Liver (tissue), 9 donors: ENCODE results near the gene COL6A2. TPM values are rescaled to one million over a fixed set of nuclear protein-coding genes. Genes with fewer than 3 reads are reported as not detected.
"Not testable (repeated sequence)": the region's sequence is repeated elsewhere in the genome, so short reads cannot be mapped to it uniquely, and the experiment has no call there.

ENCODE experiments used
- DNase-seq: peaks from one replicate; pipeline ENCODE4 v3.0.0-alpha.2; 2017; ENCODE audit warnings: low spot score
- H3K27ac ChIP-seq, 2 donors: one replicate each; pipeline ENCODE4 v1.7.0; 2013; ENCODE audit warnings: inconsistent platforms in 2 of 2, low read length in 2 of 2, control low read depth in 1 of 2, low read depth in 1 of 2, mild to moderate bottlenecking in 1 of 2
- H3K27me3 ChIP-seq, 4 donors: one replicate each; pipeline versions ENCODE4 v1.6.1 to v1.7.0; 2013; ENCODE audit warnings: low read length in 3 of 4, inconsistent platforms in 1 of 4, mild to moderate bottlenecking in 1 of 4, moderate library complexity in 1 of 4; ENCODE audit not compliant: control insufficient read depth in 4 of 4, insufficient read depth in 4 of 4
- H3K36me3 ChIP-seq, 4 donors: one replicate each; pipeline versions ENCODE4 v1.6.1 to v1.7.0; 2013; ENCODE audit warnings: low read length in 3 of 4, mild to moderate bottlenecking in 3 of 4, low read depth in 1 of 4, moderate library complexity in 1 of 4; ENCODE audit not compliant: control insufficient read depth in 4 of 4, insufficient read depth in 3 of 4
- H3K4me1 ChIP-seq, 4 donors: one replicate each; pipeline versions ENCODE4 v1.6.1 to v1.7.0; 2013; ENCODE audit warnings: low read length in 3 of 4, mild to moderate bottlenecking in 3 of 4, moderate library complexity in 1 of 4; ENCODE audit not compliant: control insufficient read depth in 4 of 4, insufficient read depth in 4 of 4
- H3K4me3 ChIP-seq, 3 donors: one replicate each; pipeline versions ENCODE4 v1.6.1 to v1.7.0; 2013; ENCODE audit warnings: low read length in 3 of 3, control low read depth in 1 of 3, low read depth in 1 of 3, mild to moderate bottlenecking in 1 of 3
- H3K9ac ChIP-seq, 2 donors: one replicate each; pipeline ENCODE4 v1.7.0; 2013; ENCODE audit warnings: low read length in 2 of 2, mild to moderate bottlenecking in 2 of 2, moderate library complexity in 2 of 2, control low read depth in 1 of 2, low read depth in 1 of 2
- H3K9me3 ChIP-seq, 4 donors: one replicate each; pipeline versions ENCODE4 v1.6.1 to v1.7.0; 2013; ENCODE audit warnings: low read length in 3 of 4; ENCODE audit not compliant: control insufficient read depth in 4 of 4
- EGR1 ChIP-seq, 2 donors: IDR thresholded peaks; 2 replicates each; pipeline ENCODE4 v1.6.1; 2016 to 2018; ENCODE audit warnings: antibody characterized with exemption in 2 of 2, low read depth in 2 of 2
- FOXA1 ChIP-seq: IDR thresholded peaks from 2 replicates; pipeline ENCODE4 v1.6.1; 2016; ENCODE audit warnings: antibody characterized with exemption
- FOXA2 ChIP-seq: IDR thresholded peaks from 2 replicates; pipeline ENCODE4 v1.6.1; 2016; ENCODE audit warnings: antibody characterized with exemption
- HNF4G ChIP-seq: IDR thresholded peaks from 2 replicates; pipeline ENCODE4 v1.6.1; 2016; ENCODE audit warnings: antibody characterized with exemption
- JUND ChIP-seq, 2 donors: IDR thresholded peaks; 2 replicates each; pipeline ENCODE4 v1.6.1; 2016; ENCODE audit warnings: antibody characterized with exemption in 2 of 2
- NR2F2 ChIP-seq: IDR thresholded peaks from 2 replicates; pipeline ENCODE4 v1.6.1; 2016; ENCODE audit warnings: antibody characterized with exemption
- RAD21 ChIP-seq, 2 donors: IDR thresholded peaks; 2 replicates each; pipeline ENCODE4 v1.6.1; 2016; ENCODE audit warnings: antibody characterized with exemption in 2 of 2, mild to moderate bottlenecking in 2 of 2
- SP1 ChIP-seq: IDR thresholded peaks from 2 replicates; pipeline ENCODE4 v1.6.1; 2018; ENCODE audit warnings: antibody characterized with exemption, mild to moderate bottlenecking
- TAF1 ChIP-seq: conservative IDR thresholded peaks from 2 replicates; pipeline ENCODE4 v1.6.1; 2016; ENCODE audit warnings: antibody characterized with exemption, mild to moderate bottlenecking
- YY1 ChIP-seq: IDR thresholded peaks from 2 replicates; pipeline ENCODE4 v1.6.1; 2016; ENCODE audit warnings: antibody characterized with exemption, mild to moderate bottlenecking
- ZBTB33 ChIP-seq: IDR thresholded peaks from 2 replicates; pipeline ENCODE4 v1.6.1; 2016; ENCODE audit warnings: antibody characterized with exemption
- WGBS: extraction: QIAGEN DNeasy Blood & Tissue Kit; methylation state at CpG from one replicate; pipeline ENCODE4 v1.1.7; 2013; 5-methylcytosine and 5-hydroxymethylcytosine counted together
- polyA plus RNA-seq, 2 donors: library from polyadenylated mRNA; stranded (reverse) in 1 of 2; unstranded in 1 of 2; fragments of 200-250 nt in 1 of 2; fragments of >200 nt in 1 of 2; fragmentation: Nextera tagmentation in 1 of 2; extraction: Ambion mirVana in 1 of 2; gene quantifications; one replicate each; pipeline versions ENCODE4 v1.2.1 to v1.2.3, GENCODE V29; 2013 to 2015
- total RNA-seq, 2 donors: library from RNA; depleted of rRNA; stranded (reverse); fragments of >200 nt; gene quantifications; one replicate each; pipeline ENCODE4 v1.2.3, GENCODE V29; 2014
- TF ChIP-seq, protein P1 (sequence below): IDR thresholded peaks from 2 replicates; pipeline ENCODE4 v1.6.1; 2016; ENCODE audit warnings: antibody characterized with exemption
- TF ChIP-seq, protein P2 (sequence below): IDR thresholded peaks from 2 replicates; pipeline ENCODE4 v1.6.1; 2016; ENCODE audit warnings: antibody characterized with exemption, mild to moderate bottlenecking
- TF ChIP-seq, protein P3 (sequence below): fragments of 150-350 bp; IDR thresholded peaks from 2 replicates; pipeline ENCODE4 v1.5.1; 2017; ENCODE audit warnings: improper control_type of control experiment, low read depth, low read length; ENCODE audit not compliant: missing input control
- donor health status: healthy.
- donor health status: healthy.
- donor health status: healthy.
- donor health status: healthy.
- donor health status: healthy.

Gene COL6A2
- total and polyA plus RNA-seq, 4 donors, result 5.8 to 80.8 (median 41.7) TPM

DNA sequence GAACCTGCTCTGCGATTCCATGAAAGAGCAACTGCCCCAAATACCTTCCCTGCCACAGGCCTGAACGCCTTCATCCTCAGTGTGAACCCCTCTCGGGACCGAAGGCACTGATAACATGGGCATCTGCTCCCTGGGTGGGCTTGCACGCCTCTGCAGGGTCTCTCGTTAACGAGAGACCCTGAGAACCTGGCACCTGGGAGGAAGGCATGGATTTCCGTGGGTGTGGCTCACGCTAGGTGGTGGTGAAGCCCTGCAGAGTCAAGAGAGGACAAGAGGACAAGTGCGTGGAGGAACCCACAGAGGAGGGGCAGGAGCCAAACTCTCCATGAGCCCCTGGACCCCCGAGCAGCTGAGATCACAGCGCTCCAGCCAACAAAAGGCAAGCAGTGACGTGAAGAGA, 26.8 kb upstream of the COL6A2 start:
- H3K4me1 ChIP-seq, result peaks cover 0 to 5% (median 2%) of the 10 kb centered on the region in 4 donors
- no peak for DNase-seq
- WGBS, result 83% methylated on average over 13 of the region's 13 CpGs
- H3K9me3 ChIP-seq, result no peaks in the 10 kb centered on the region
- no peak overlapping the region for H3K27ac ChIP-seq
- no peak overlapping the region for H3K9ac ChIP-seq
- H3K27me3 ChIP-seq, result peaks cover 0 to 2% (median 0%) of the 10 kb centered on the region in 4 donors
- TF ChIP-seq NR2F2 (no peak), FOXA1 (no peak)
- TF ChIP-seq, protein P1, sequence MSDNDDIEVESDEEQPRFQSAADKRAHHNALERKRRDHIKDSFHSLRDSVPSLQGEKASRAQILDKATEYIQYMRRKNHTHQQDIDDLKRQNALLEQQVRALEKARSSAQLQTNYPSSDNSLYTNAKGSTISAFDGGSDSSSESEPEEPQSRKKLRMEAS, result no peak
- TF ChIP-seq, protein P2, sequence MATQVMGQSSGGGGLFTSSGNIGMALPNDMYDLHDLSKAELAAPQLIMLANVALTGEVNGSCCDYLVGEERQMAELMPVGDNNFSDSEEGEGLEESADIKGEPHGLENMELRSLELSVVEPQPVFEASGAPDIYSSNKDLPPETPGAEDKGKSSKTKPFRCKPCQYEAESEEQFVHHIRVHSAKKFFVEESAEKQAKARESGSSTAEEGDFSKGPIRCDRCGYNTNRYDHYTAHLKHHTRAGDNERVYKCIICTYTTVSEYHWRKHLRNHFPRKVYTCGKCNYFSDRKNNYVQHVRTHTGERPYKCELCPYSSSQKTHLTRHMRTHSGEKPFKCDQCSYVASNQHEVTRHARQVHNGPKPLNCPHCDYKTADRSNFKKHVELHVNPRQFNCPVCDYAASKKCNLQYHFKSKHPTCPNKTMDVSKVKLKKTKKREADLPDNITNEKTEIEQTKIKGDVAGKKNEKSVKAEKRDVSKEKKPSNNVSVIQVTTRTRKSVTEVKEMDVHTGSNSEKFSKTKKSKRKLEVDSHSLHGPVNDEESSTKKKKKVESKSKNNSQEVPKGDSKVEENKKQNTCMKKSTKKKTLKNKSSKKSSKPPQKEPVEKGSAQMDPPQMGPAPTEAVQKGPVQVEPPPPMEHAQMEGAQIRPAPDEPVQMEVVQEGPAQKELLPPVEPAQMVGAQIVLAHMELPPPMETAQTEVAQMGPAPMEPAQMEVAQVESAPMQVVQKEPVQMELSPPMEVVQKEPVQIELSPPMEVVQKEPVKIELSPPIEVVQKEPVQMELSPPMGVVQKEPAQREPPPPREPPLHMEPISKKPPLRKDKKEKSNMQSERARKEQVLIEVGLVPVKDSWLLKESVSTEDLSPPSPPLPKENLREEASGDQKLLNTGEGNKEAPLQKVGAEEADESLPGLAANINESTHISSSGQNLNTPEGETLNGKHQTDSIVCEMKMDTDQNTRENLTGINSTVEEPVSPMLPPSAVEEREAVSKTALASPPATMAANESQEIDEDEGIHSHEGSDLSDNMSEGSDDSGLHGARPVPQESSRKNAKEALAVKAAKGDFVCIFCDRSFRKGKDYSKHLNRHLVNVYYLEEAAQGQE, result no peak
- no peak overlapping the region for H3K4me3 ChIP-seq
- H3K36me3 ChIP-seq, result no peaks in the 10 kb centered on the region

GRCh38 chr21:46076724-46077123, 21.2 kb upstream of the COL6A2 start:
- not testable (repeated sequence) for H3K4me3 ChIP-seq, H3K27me3 ChIP-seq, H3K36me3 ChIP-seq, DNase-seq, H3K4me1 ChIP-seq, H3K9me3 ChIP-seq, H3K27ac ChIP-seq, H3K9ac ChIP-seq
- 87% methylated on average over 8 of the region's 8 CpGs for WGBS

DNA sequence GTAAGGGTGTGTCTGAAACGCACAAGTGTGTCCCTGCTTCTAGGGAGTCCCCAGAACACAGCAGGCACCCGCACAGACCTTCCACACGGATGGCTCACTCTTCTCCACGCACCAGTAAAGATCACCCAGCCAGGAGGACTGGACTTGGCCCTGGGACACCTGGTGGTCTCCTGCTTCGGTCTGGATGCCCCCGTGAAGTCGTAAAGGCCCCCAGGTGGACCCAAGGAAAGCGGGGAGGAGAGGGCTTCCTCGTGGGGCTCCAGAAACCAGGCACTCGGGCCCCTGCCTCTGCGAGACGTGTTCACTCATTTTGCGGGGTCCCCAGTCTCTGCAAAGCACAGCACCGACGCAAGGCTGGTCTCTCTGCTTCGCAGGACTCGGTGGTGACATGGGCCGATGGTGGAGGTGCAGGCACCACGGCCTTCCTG, 20.2 kb upstream of the COL6A2 start:
- TF ChIP-seq JUND (IDR thresholded peaks at IDR 0.05) (no peak), SP1 (no peak), FOXA2 (no peak), EGR1 (IDR thresholded peaks at IDR 0.05; ENCODE audit: low read depth in 2 of 2) (no peak), HNF4G (no peak), NR2F2 (no peak), TAF1 (no peak), YY1 (no peak), ZBTB33 (no peak), RAD21 (IDR thresholded peaks at IDR 0.05) (no peak)
- TF ChIP-seq, protein P3, sequence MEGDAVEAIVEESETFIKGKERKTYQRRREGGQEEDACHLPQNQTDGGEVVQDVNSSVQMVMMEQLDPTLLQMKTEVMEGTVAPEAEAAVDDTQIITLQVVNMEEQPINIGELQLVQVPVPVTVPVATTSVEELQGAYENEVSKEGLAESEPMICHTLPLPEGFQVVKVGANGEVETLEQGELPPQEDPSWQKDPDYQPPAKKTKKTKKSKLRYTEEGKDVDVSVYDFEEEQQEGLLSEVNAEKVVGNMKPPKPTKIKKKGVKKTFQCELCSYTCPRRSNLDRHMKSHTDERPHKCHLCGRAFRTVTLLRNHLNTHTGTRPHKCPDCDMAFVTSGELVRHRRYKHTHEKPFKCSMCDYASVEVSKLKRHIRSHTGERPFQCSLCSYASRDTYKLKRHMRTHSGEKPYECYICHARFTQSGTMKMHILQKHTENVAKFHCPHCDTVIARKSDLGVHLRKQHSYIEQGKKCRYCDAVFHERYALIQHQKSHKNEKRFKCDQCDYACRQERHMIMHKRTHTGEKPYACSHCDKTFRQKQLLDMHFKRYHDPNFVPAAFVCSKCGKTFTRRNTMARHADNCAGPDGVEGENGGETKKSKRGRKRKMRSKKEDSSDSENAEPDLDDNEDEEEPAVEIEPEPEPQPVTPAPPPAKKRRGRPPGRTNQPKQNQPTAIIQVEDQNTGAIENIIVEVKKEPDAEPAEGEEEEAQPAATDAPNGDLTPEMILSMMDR, result no peak
- TF ChIP-seq, protein P1, result no peak
- TF ChIP-seq, protein P2, result no peak
- Histone ChIP-seq H3K4me3 (no peak overlapping the region), H3K27ac (no peak overlapping the region), H3K27me3 (no peaks in the 10 kb centered on the region), H3K36me3 (no peaks in the 10 kb centered on the region), H3K9ac (no peak overlapping the region), H3K9me3 (no peaks in the 10 kb centered on the region), H3K4me1 (no peaks in the 10 kb centered on the region)
- peak; percentile 13 for DNase-seq
- WGBS, result 89% methylated on average over 19 of the region's 19 CpGs
